ENCODE results near the gene NOL9.

DNA sequence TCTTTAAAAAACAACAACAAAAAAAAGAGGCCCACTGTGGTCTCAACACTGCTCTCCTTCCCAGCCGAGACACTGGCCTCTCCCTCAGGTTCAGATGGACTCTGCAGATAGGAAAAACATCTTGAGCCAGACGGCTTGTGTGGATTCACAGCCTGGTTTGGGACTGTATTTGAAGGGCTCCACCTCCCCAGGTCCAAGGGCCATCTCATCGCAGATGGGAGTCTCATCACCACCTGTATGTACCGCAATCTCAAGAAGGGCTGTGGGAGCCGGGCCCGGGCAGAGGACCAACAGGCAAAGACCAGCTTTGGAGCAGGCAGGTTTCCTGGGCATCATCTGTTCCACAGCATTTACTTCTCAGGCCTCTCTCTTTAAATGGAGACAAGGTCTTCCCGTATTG lies 35.7 kb upstream of the NOL9 start:
- TF ChIP-seq POLR2A (IDR thresholded peaks at IDR 0.05; ENCODE audit: low read depth, low read length) (no peak), TAF1 (IDR thresholded peaks at IDR 0.05; ENCODE audit: borderline replicate concordance, low read depth, low read length) (no peak)
